Epithelial cell of proximal tubule (primary cell): ENCODE measurements around the gene SFMBT2. TPM values are rescaled to one million over a fixed set of nuclear protein-coding genes. Genes with fewer than 3 reads are reported as not detected.

Source experiments
- DNase-seq: peaks from one replicate; pipeline ENCODE4 v3.0.0-alpha.2; 2011; ENCODE audit warnings: low read depth
- H3K4me3 ChIP-seq: 2 replicates; pipeline ENCODE4 v1.5.1; 2011; ENCODE audit warnings: low read depth, mild to moderate bottlenecking, low read length
- total RNA-seq: library from RNA; depleted of rRNA; stranded (reverse); fragments of >200 nt; gene quantifications from 2 replicates; pipeline ENCODE4 v1.2.3, GENCODE V29; 2015
- TF ChIP-seq, protein P1 (sequence below): conservative IDR thresholded peaks from 2 replicates; pipeline ENCODE4 v1.5.1; 2012; ENCODE audit warnings: low read depth, mild to moderate bottlenecking, low read length

Gene SFMBT2
- total RNA-seq, 1 donor from 2014 or later: 2.4 TPM

DNA sequence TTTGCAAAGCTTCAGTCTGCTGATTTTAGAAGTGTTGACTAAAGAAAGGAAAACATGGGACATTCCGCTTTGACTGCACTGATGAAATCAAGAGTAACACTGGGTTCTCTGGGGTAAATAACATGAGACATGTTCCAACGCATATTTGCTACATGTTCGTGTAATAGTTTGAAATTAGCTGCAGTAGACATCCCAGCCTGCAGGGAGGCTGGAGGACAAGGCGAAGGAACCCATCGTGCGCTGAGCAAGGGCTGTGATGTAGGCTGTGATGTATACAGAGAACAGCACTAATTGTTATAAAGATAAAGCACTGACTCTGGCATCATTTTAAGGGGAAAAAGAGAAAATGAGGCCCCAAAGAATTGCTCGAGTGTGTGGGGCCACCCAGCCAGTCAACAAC, 40.3 kb downstream of the SFMBT2 start:
- no peak for DNase-seq
- TF ChIP-seq, protein P1, sequence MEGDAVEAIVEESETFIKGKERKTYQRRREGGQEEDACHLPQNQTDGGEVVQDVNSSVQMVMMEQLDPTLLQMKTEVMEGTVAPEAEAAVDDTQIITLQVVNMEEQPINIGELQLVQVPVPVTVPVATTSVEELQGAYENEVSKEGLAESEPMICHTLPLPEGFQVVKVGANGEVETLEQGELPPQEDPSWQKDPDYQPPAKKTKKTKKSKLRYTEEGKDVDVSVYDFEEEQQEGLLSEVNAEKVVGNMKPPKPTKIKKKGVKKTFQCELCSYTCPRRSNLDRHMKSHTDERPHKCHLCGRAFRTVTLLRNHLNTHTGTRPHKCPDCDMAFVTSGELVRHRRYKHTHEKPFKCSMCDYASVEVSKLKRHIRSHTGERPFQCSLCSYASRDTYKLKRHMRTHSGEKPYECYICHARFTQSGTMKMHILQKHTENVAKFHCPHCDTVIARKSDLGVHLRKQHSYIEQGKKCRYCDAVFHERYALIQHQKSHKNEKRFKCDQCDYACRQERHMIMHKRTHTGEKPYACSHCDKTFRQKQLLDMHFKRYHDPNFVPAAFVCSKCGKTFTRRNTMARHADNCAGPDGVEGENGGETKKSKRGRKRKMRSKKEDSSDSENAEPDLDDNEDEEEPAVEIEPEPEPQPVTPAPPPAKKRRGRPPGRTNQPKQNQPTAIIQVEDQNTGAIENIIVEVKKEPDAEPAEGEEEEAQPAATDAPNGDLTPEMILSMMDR: no peak

DNA sequence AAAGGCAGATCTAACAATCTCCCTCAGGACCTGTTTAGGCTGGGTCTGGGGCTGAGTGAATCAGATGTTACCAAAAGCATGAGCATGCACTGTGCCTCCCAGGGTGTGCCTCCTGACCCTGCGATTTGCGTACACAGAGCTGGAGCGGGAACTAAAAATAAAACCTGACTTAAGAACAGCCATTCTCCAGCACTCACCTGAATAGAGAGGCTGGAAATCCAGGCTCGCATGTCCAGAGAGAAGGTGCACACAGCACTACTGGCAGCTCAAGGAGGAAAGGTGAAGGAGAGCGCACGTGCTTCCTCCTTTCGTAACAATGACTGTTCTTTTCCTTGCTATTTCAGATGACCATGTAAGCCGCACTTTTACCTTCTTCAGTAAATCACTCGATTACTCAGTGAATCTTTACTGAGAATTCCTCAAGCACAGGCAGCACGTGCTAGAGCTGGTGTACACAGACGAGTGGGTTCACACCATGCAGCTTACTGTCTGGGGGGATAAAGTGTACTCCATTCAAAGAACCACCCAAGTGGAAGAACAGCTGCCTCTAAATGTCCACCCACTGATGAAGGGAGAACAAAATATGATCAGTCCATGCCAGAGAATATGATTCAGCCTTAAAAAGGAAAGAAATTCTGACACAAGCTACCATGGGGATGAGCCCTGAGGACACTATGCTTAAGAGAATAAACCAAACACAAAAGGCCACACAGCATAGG, 45.6 kb downstream of the SFMBT2 start:
- DNase-seq: no peak
- TF ChIP-seq, protein P1: no peak

More for the DNA sequence above, 40.3 kb downstream of the SFMBT2 start:
- H3K4me3 ChIP-seq: no peak overlapping the region

DNA sequence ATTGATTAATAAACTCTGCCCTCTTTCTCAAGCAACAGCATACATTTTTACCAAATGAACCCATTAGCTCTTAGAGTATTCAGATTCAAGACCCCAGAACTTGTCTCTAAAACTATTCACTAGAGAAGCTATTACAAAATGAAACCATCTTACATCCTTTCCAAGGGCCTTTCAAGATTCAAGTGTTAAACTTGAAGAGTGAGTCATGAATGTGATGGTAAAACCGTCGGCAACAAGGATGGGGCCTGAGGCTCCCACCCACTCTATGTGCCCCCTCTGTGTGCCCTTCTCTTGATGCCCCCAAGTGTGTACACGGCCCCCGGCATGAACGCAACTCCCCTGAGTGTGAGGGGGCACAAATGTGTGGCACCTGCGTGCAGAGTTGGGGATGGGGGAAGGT, 46.4 kb downstream of the SFMBT2 start:
- no peak overlapping the region for H3K4me3 ChIP-seq
- TF ChIP-seq, protein P1: no peak
- no peak for DNase-seq

More for the DNA sequence above, 45.6 kb downstream of the SFMBT2 start:
- no peak overlapping the region for H3K4me3 ChIP-seq

DNA sequence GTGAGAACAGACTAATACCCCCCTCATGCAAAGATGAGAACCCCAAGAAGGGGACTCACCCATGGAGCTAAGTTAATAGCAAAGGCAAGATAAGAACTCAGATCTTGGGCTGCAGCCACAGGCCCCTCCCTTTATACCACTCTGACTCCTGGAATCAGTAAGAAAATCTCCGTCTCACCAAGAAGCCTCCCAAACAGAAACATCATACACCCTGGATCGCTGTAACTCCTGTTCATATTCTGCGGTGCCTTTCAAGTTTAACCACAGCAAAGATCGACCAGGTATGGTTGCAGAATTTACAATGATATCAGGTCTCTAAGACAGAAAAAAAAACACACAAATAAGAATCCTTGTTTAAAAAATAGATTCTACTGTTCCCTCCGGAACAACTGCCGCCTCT, 47.1 kb downstream of the SFMBT2 start:
- DNase-seq: no peak
- no peak overlapping the region for H3K4me3 ChIP-seq
- TF ChIP-seq, protein P1: no peak

DNA sequence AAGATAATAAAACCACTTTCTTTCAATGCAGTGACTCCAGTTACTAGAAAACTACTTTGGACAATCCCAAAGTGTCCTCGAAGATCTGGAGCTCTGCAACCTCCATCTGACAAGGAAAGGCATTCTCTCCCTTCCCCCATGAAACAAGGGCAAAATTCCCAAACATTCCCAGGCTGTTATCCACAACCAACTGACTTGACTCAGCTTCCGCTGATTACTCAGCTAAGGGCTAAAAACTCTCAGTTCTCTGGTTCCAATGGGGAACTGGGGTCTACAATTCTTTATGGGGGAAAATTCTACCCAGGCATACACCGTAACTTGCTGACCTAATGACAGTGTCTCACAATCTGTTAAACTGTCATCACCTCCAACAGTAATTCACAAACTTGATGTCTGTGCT, 48.4 kb downstream of the SFMBT2 start:
- TF ChIP-seq, protein P1: no peak
- no peak overlapping the region for H3K4me3 ChIP-seq
- no peak for DNase-seq

DNA sequence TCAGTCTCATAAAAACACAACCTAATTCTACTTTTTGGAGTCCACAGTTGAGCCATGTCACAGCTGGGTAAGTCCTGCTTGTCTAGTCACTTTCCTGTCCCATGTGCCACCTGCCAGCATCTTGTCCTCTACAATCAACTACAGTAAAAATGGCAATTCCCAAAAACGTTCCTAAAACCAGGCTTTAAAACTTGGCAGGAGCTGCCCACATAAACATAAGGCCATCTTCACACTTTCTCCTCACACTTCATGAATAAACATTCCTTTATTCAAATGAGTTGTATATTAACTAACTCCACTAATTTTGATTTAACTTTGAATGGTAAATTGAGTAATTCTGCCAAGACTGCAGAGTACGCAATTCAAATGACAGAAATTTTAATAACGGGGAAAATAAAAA, 49.5 kb downstream of the SFMBT2 start:
- TF ChIP-seq, protein P1: no peak
- DNase-seq: no peak
- no peak overlapping the region for H3K4me3 ChIP-seq

DNA sequence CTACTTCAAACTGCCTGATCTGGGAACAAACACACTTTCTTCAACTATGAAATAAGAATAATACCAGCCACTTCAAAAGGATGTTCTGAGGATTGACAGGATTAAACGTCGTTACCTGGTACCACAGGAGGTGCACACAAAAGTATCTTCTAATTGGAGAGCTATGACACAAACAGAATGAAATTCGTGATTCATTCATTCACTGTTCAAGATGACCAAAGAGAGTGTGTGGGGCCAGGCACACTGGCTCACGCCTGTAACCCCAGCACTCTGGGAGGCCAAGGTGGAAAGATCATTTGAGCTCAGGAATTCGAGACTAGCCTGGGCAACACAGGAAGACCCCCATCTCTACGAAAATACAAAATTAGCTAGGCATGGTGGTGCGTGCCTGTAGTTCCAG, 50.9 kb downstream of the SFMBT2 start:
- TF ChIP-seq, protein P1: no peak
- no peak for DNase-seq
- no peak overlapping the region for H3K4me3 ChIP-seq
